Hepatocyte (in vitro differentiated cells): Measurements from ENCODE around the gene MTA3.

Experiments
- EZH2 ChIP-seq: fragments of 200-600 bp; sonication (generic); IDR thresholded peaks from 2 replicates; pipeline ENCODE4 v1.6.1; 2016; ENCODE audit warnings: antibody characterized with exemption, mild to moderate bottlenecking, borderline replicate concordance
- EZH2phosphoT487 ChIP-seq: fragments of 200-600 bp; sonication (generic); IDR thresholded peaks from one replicate; pipeline ENCODE4 v1.6.1; 2018; ENCODE audit warnings: antibody characterized with exemption, mild to moderate bottlenecking, low read depth, moderate library complexity; ENCODE audit not compliant: unreplicated experiment, severe bottlenecking
- TF ChIP-seq, protein P1 (sequence below): fragments of 200-600 bp; sonication (generic); IDR thresholded peaks from 2 replicates; pipeline ENCODE4 v1.5.1; 2016; ENCODE audit warnings: antibody characterized with exemption, mild to moderate bottlenecking; ENCODE audit not compliant: poor library complexity

DNA sequence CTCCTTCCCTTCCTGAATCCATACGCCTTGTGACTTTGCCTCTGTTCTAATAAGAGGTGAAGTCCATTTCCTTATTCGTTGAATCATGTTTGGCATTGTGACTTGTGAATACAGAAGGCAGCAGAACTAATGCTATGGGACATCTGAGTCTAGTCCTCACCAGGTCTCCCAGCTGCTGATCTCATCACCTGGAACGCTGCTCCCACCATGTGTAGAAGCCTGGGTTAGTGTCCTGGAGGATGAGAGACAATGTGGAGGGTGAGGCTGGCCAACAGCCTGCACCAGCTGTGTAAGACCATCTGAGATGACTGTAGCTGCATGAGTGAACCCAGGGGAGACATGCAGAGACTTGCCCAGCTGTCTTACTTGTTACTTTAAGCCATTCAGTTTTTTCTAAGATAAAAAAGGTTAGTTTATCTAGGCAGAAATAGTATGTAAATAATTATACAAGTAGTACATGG is 227.4 kb downstream of the MTA3 start:
- TF ChIP-seq, protein P1, sequence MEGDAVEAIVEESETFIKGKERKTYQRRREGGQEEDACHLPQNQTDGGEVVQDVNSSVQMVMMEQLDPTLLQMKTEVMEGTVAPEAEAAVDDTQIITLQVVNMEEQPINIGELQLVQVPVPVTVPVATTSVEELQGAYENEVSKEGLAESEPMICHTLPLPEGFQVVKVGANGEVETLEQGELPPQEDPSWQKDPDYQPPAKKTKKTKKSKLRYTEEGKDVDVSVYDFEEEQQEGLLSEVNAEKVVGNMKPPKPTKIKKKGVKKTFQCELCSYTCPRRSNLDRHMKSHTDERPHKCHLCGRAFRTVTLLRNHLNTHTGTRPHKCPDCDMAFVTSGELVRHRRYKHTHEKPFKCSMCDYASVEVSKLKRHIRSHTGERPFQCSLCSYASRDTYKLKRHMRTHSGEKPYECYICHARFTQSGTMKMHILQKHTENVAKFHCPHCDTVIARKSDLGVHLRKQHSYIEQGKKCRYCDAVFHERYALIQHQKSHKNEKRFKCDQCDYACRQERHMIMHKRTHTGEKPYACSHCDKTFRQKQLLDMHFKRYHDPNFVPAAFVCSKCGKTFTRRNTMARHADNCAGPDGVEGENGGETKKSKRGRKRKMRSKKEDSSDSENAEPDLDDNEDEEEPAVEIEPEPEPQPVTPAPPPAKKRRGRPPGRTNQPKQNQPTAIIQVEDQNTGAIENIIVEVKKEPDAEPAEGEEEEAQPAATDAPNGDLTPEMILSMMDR = no peak
- TF ChIP-seq EZH2 = no peak
- TF ChIP-seq EZH2phosphoT487 = no peak
